ENCODE data around the gene SSMEM1.
"Not testable (repeated sequence)": the region's sequence is repeated elsewhere in the genome, so short reads cannot be mapped to it uniquely, and the experiment has no call there.

SSMEM1 gene

GRCh38 chr7:130231792-130232191, 24.1 kb downstream of the SSMEM1 start:
- Histone ChIP-seq H3K79me2 (ENCODE audit: low read length) (no peaks in the 10 kb centered on the region), H3K27ac (ENCODE audit: low read length) (no peak overlapping the region), H3K4me1 (ENCODE audit: low read length) (peaks cover 15% of the 10 kb centered on the region), H3K4me2 (ENCODE audit: low read depth, low read length) (no peak overlapping the region), H3K9me2 (replicated peaks; ENCODE audit: insufficient read depth, low read length) (no peaks in the 10 kb centered on the region), H4K20me1 (ENCODE audit: insufficient read depth, low read length) (no peaks in the 10 kb centered on the region), H3K9ac (ENCODE audit: low read length) (no peak overlapping the region), H3K27me3 (replicated peaks; ENCODE audit: insufficient read depth, low read length) (no peaks in the 10 kb centered on the region), H3K36me3 (replicated peaks; ENCODE audit: insufficient read depth, low read length) (no peaks in the 10 kb centered on the region), H3F3A (ENCODE audit: insufficient read depth, low read length) (no peaks in the 10 kb centered on the region), H2AFZ (ENCODE audit: low read length) (no peak overlapping the region), H3K9me3 (replicated peaks; ENCODE audit: insufficient read depth, low read length) (no peaks in the 10 kb centered on the region), H3K4me3 (ENCODE audit: low read length) (no peak overlapping the region)
- no peak for DNase-seq
- TF ChIP-seq EZH2 (optimal IDR thresholded peaks at IDR 0.05; ENCODE audit: low read depth, low read length): no peak
- no peak for TF ChIP-seq CTCF (IDR thresholded peaks at IDR 0.05; ENCODE audit: low read length)
- no peak for TF ChIP-seq EZH2phosphoT487 (IDR thresholded peaks at IDR 0.05; ENCODE audit: low read length)

DNA sequence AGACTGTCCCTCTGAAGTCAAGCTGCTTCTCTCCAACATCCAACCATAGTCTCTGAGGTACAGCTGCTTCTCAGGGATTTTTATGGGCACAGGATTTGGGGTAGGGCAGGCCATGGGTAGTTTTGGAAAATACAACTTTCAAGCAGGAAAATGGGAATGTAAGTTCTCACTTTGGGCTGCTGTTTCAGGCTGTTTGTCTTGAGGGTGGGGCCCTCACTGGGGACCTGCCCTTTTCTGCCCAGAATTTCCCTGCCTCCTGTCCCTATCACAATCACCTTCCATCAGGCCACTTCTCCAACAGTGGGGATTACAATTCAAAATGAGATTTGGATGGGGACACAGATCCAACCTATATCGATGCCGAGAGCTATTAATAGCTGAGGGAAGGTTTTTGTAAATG, 24.5 kb downstream of the SSMEM1 start:
- Histone ChIP-seq H3K9ac (ENCODE audit: low read length) (no peak overlapping the region), H3F3A (ENCODE audit: insufficient read depth, low read length) (no peaks in the 10 kb centered on the region), H3K27ac (ENCODE audit: low read length) (no peak overlapping the region), H3K4me1 (ENCODE audit: low read length) (peaks cover 15% of the 10 kb centered on the region), H3K4me2 (ENCODE audit: low read depth, low read length) (no peak overlapping the region), H3K79me2 (ENCODE audit: low read length) (no peaks in the 10 kb centered on the region), H3K4me3 (ENCODE audit: low read length) (no peak overlapping the region), H3K36me3 (replicated peaks; ENCODE audit: insufficient read depth, low read length) (no peaks in the 10 kb centered on the region), H3K9me2 (replicated peaks; ENCODE audit: insufficient read depth, low read length) (no peaks in the 10 kb centered on the region), H2AFZ (ENCODE audit: low read length) (no peak overlapping the region), H3K27me3 (replicated peaks; ENCODE audit: insufficient read depth, low read length) (no peaks in the 10 kb centered on the region), H4K20me1 (ENCODE audit: insufficient read depth, low read length) (no peaks in the 10 kb centered on the region), H3K9me3 (replicated peaks; ENCODE audit: insufficient read depth, low read length) (no peaks in the 10 kb centered on the region)
- DNase-seq: no peak
- TF ChIP-seq EZH2 (optimal IDR thresholded peaks at IDR 0.05; ENCODE audit: low read depth, low read length): no peak

DNA sequence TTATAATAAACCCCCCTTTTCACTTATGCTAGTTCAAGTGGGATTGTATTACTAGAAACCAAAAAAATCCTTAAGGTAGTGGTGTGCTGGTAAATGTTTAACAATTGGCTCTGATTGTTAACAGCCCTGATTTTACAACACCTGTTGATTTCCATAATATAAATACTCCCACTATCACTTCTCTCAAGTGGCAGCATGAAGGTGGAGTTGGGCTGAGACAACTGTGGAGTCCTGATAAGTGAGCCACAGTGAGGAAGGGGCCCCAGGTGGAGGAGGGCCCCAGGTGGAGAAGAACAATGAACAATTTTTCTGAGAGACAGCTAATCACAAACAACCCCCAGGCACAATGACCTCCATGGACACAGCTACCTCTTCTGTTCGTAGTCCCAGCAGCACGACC, 26.4 kb downstream of the SSMEM1 start:
- no peak for DNase-seq
- Histone ChIP-seq H2AFZ (ENCODE audit: low read length) (no peak overlapping the region), H3K9me3 (replicated peaks; ENCODE audit: insufficient read depth, low read length) (no peaks in the 10 kb centered on the region), H3K4me1 (ENCODE audit: low read length) (peaks cover 1% of the 10 kb centered on the region; the same call in 1 of the 2 replicates), H3K27me3 (replicated peaks; ENCODE audit: insufficient read depth, low read length) (no peaks in the 10 kb centered on the region), H3K4me2 (ENCODE audit: low read depth, low read length) (no peak overlapping the region), H3K27ac (ENCODE audit: low read length) (no peak overlapping the region), H4K20me1 (ENCODE audit: insufficient read depth, low read length) (no peaks in the 10 kb centered on the region), H3K79me2 (ENCODE audit: low read length) (no peaks in the 10 kb centered on the region), H3K9ac (ENCODE audit: low read length) (no peak overlapping the region), H3K9me2 (replicated peaks; ENCODE audit: insufficient read depth, low read length) (no peaks in the 10 kb centered on the region), H3K4me3 (ENCODE audit: low read length) (no peak overlapping the region), H3F3A (ENCODE audit: insufficient read depth, low read length) (no peaks in the 10 kb centered on the region), H3K36me3 (replicated peaks; ENCODE audit: insufficient read depth, low read length) (no peaks in the 10 kb centered on the region)
- no peak for TF ChIP-seq CTCF (IDR thresholded peaks at IDR 0.05; ENCODE audit: low read length)
- TF ChIP-seq EZH2 (optimal IDR thresholded peaks at IDR 0.05; ENCODE audit: low read depth, low read length): no peak
- no peak for TF ChIP-seq EZH2phosphoT487 (IDR thresholded peaks at IDR 0.05; ENCODE audit: low read length)

DNA sequence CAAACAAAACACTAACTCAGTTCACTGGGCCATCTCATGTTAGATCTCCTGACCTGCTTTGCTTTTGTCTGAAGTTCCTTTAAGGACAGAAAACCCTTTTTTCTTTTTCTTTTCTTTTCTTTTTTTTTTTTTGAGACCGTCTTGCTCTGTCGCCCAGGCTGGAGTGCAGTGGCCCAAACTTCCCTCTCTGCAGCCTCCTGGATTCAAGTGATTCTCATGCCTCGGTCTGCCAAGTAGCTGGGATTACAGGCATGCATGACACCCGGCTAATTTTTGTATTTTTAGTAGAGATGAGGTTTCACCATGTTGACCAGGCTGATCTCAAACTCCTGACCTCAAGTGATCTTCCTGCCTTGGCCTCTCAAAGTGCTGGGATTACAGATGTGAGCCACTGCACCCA, 28.7 kb downstream of the SSMEM1 start:
- not testable (repeated sequence) for H3K4me2 ChIP-seq (ENCODE audit: low read depth, low read length); H3K79me2 ChIP-seq (ENCODE audit: low read length); H2AFZ ChIP-seq (ENCODE audit: low read length); H3K9me3 ChIP-seq (replicated peaks; ENCODE audit: insufficient read depth, low read length); H3F3A ChIP-seq (ENCODE audit: insufficient read depth, low read length); H3K4me3 ChIP-seq (ENCODE audit: low read length); H3K4me1 ChIP-seq (ENCODE audit: low read length); H3K27me3 ChIP-seq (replicated peaks; ENCODE audit: insufficient read depth, low read length); H3K9ac ChIP-seq (ENCODE audit: low read length); H3K36me3 ChIP-seq (replicated peaks; ENCODE audit: insufficient read depth, low read length); DNase-seq; H3K27ac ChIP-seq (ENCODE audit: low read length); H4K20me1 ChIP-seq (ENCODE audit: insufficient read depth, low read length); H3K9me2 ChIP-seq (replicated peaks; ENCODE audit: insufficient read depth, low read length)

All from MM.1S (cell line).